ENCODE data around the gene SMIM35. TPM values are rescaled to one million over a fixed set of nuclear protein-coding genes. Genes with fewer than 3 reads are reported as not detected.

The SMIM35 gene
- total and polyA plus RNA-seq, 2 of the 13 experiments (the other 11 are each of a cell fraction or from before 2014, with no cell fraction given): not detected

GRCh38 chr11:118090545-118091162 is 3.9 kb upstream of the SMIM35 start:
- ChIA-PET CTCF (ENCODE audit: low intra/inter-chr PET ratio, low total read pairs) (no interaction called here), POLR2A (no interaction called here)
- H3K4me3 ChIP-seq (replicated peaks in 1 of 3; ENCODE audit: insufficient read depth in 1 of 3, low read depth in 2 of 3, low read length in 3 of 3): no peak overlapping the region
- no peaks in the 10 kb centered on the region for H3K79me2 ChIP-seq (ENCODE audit: insufficient read depth, low read length)
- in situ Hi-C loops (cut with HindIII; ENCODE audit: extremely low pct_ligation_motif_present, low pct_unique_long_range_greater_than_20kb): no loop called here
- DNase-seq (ENCODE audit: low spot score) (peak; percentile 52), FAIRE-seq (no peak), ATAC-seq (no peak; the same call in 1 of the 3 replicates)
- H3K9me3 ChIP-seq (ENCODE audit: low read length): peaks cover 12% of the 10 kb centered on the region
- 29% methylated on average over 7 of the region's 7 CpGs for WGBS (ENCODE audit: low lambda C conversion rate)
- no TSS peak for BruUV-seq (replicated peaks)
- H3K4me2 ChIP-seq (ENCODE audit: low read depth, low read length): peak overlapping the region; percentile 45; the same call in 1 of the 2 replicates
- H3K36me3 ChIP-seq (replicated peaks in 1 of 2; ENCODE audit: control insufficient read depth in 1 of 2, insufficient read depth in 2 of 2, low read length in 2 of 2): no peaks in the 10 kb centered on the region
- H2AFZ ChIP-seq (ENCODE audit: low read length): no peak overlapping the region
- intact Hi-C loops (cut with micrococcal nuclease; ENCODE audit: unreplicated experiment): no loop called here
- peaks cover 0 to 7% of the 10 kb centered on the region in 2 experiments; a peak in 1 of 5 replicates for H3K27me3 ChIP-seq (ENCODE audit: control insufficient read depth in 1 of 2, insufficient read depth in 2 of 2, low read length in 2 of 2)
- no peaks in the 10 kb centered on the region for H4K20me1 ChIP-seq (ENCODE audit: insufficient read depth, low read length)
- no peak overlapping the region for H3K27ac ChIP-seq (ENCODE audit: extremely low read length, insufficient read depth, low read length)
- no peak overlapping the region for H3K9ac ChIP-seq (ENCODE audit: insufficient read depth, low read depth, low read length)
- H3K4me1 ChIP-seq (ENCODE audit: insufficient read depth, low read length): peaks cover 82% of the 10 kb centered on the region
- TF ChIP-seq ZNF362 (CRISPR knock-in tag; IDR thresholded peaks at IDR 0.05; ENCODE audit: borderline replicate concordance): peak; percentile 17; the same call in 1 of the 2 replicates
- TF ChIP-seq KDM1A (CRISPR knock-in tag; IDR thresholded peaks at IDR 0.05): no peak
- no peak for TF ChIP-seq SOX13 (IDR thresholded peaks at IDR 0.05)
- peak in 1 of 2 experiments; percentile 62; a peak in 1 of 4 replicates for TF ChIP-seq SOX13 (CRISPR knock-in tag; conservative IDR thresholded peaks at IDR 0.05 in 1 of 2, IDR thresholded peaks at IDR 0.05 in 1 of 2)
- TF ChIP-seq ZNF710 (CRISPR knock-in tag; IDR thresholded peaks at IDR 0.05; ENCODE audit: borderline replicate concordance): 0 out of 2 replicates have a peak, but pooled peaks have one; percentile 43
- peak; percentile 56 for TF ChIP-seq SOX5 (CRISPR knock-in tag; IDR thresholded peaks at IDR 0.05; ENCODE audit: borderline replicate concordance)
- no peak for TF ChIP-seq GZF1 (CRISPR knock-in tag; IDR thresholded peaks at IDR 0.05)
- no peak for TF ChIP-seq SOX6 (IDR thresholded peaks at IDR 0.05)
- peak; percentile 75 for TF ChIP-seq SOX6 (CRISPR knock-in tag; IDR thresholded peaks at IDR 0.05)
- TF ChIP-seq PHF8 (CRISPR knock-in tag; IDR thresholded peaks at IDR 0.05): no peak
- TF ChIP-seq PLRG1 (conservative IDR thresholded peaks at IDR 0.05): no peak
- TF ChIP-seq PAXIP1 (CRISPR knock-in tag; conservative IDR thresholded peaks at IDR 0.05): 0 out of 2 replicates have a peak, but pooled peaks have one; percentile 15
